HUDEP-2 (cell line): ENCODE data around the gene VTA1.
"Not testable (repeated sequence)": the region's sequence is repeated elsewhere in the genome, so short reads cannot be mapped to it uniquely, and the experiment has no call there.

Experiments
- DNase-seq, 76 experiments: peaks; one replicate each; lab custom pipeline; 2025; ENCODE audit not compliant: unreplicated experiment in 76 of 76; lab: John Stamatoyannopoulos, UW

The VTA1 gene

GRCh38 chr6:142222022-142222421 lies 75.0 kb downstream of the VTA1 start:
- DNase-seq: no peak

- no peak for DNase-seq
These were observed 76.9 kb downstream of the VTA1 start for GRCh38 chr6:142223938-142224337.

GRCh38 chr6:142225115-142225514 lies 78.1 kb downstream of the VTA1 start:
- DNase-seq: no peak

GRCh38 chr6:142225552-142225951 lies 78.5 kb downstream of the VTA1 start:
- no peak for DNase-seq

- DNase-seq: no peak
These were observed 79.7 kb downstream of the VTA1 start for GRCh38 chr6:142226731-142227130.

- not testable (repeated sequence) for DNase-seq
These were observed 82.6 kb downstream of the VTA1 start for GRCh38 chr6:142229518-142230270.

GRCh38 chr6:142232206-142233044 lies 85.4 kb downstream of the VTA1 start:
- peak in 2 of 76 experiments; percentile 3 to 8 for DNase-seq

- DNase-seq: no peak
These were observed 87.1 kb downstream of the VTA1 start for GRCh38 chr6:142233945-142234682.

GRCh38 chr6:142235272-142235671 lies 88.2 kb downstream of the VTA1 start:
- DNase-seq: no peak

GRCh38 chr6:142235791-142236190 lies 88.7 kb downstream of the VTA1 start:
- no peak for DNase-seq

GRCh38 chr6:142236691-142237090 lies 89.6 kb downstream of the VTA1 start:
- no peak for DNase-seq

GRCh38 chr6:142238881-142239280 lies 91.8 kb downstream of the VTA1 start:
- DNase-seq: no peak

- DNase-seq: no peak
These were observed 93.1 kb downstream of the VTA1 start for GRCh38 chr6:142240179-142240578.

- DNase-seq: no peak
These were observed 94.0 kb downstream of the VTA1 start for GRCh38 chr6:142241061-142241460.

- DNase-seq: no peak
These were observed 95.2 kb downstream of the VTA1 start for GRCh38 chr6:142242269-142242668.

GRCh38 chr6:142246960-142247359 lies 99.9 kb downstream of the VTA1 start:
- DNase-seq: no peak

- DNase-seq: no peak
These were observed 102.2 kb downstream of the VTA1 start for GRCh38 chr6:142249266-142249665.

GRCh38 chr6:142251930-142252445 lies 104.9 kb downstream of the VTA1 start:
- DNase-seq: no peak

GRCh38 chr6:142254513-142254912 lies 107.5 kb downstream of the VTA1 start:
- DNase-seq: no peak

GRCh38 chr6:142255785-142256184 lies 108.7 kb downstream of the VTA1 start:
- no peak for DNase-seq

GRCh38 chr6:142258305-142258704 lies 111.2 kb downstream of the VTA1 start:
- DNase-seq: no peak
